Endothelial cell of umbilical vein (primary cell): ENCODE data around the gene DDX54. TPM values are rescaled to one million over a fixed set of nuclear protein-coding genes. Genes with fewer than 3 reads are reported as not detected.
A peak's percentile ranks its signal among the peaks of the same experiment; 100 is the strongest.

Experiments
- BruUV-seq: library from RNA; stranded (reverse); fragments of 400-500 nt; replicated peaks from 2 replicates; lab custom pipeline; 2021; lab: Mats Ljungman, UMichigan
- CTCF ChIA-PET: fragments of 300-600, 350-600 bp; sonication (Branson Sonifier 250); formaldehyde crosslinking; loops from one replicate; lab custom pipeline; 2021; ENCODE audit warnings: antibody characterized with exemption, inconsistent platforms; lab: Charles Lee
- POLR2A ChIA-PET: fragments of 300-600, 350-600 bp; sonication (Branson Sonifier 250); formaldehyde crosslinking; loops from one replicate; lab custom pipeline; 2021; ENCODE audit warnings: antibody characterized with exemption, inconsistent platforms; lab: Charles Lee
- DNase-seq: peaks from one replicate; pipeline ENCODE4 v3.0.0-alpha.2; 2011; ENCODE audit warnings: low read depth, low spot score
- FAIRE-seq: peaks from 2 replicates; lab custom pipeline; 2011; peaks lifted over from hg19 to GRCh38; lab: Jason Lieb, UNC
- H2AFZ ChIP-seq: 2 replicates; pipeline ENCODE4 v1.6.0; 2012; ENCODE audit warnings: low read depth, low read length, control low read depth, inconsistent platforms
- H3K27ac ChIP-seq: 2 replicates; pipeline ENCODE4 v1.5.1; 2011; ENCODE audit warnings: low read depth, mild to moderate bottlenecking, control low read depth, low read length, moderate library complexity; ENCODE audit not compliant: insufficient read depth
- H3K27me3 ChIP-seq, 2 experiments: 2 replicates each; pipeline versions ENCODE4 v1.6.0 to v1.6.1; 2011; ENCODE audit warnings: low read length in 2 of 2, mixed read lengths in 1 of 2; ENCODE audit not compliant: control insufficient read depth in 2 of 2, insufficient read depth in 2 of 2
- H3K36me3 ChIP-seq, 2 experiments: 2 replicates in 1 of 2; 3 replicates in 1 of 2; pipeline ENCODE4 v1.5.1; 2011; ENCODE audit warnings: low read length in 2 of 2, mild to moderate bottlenecking in 1 of 2, moderate library complexity in 1 of 2; ENCODE audit not compliant: control insufficient read depth in 2 of 2, insufficient read depth in 2 of 2; ENCODE audit errors: extremely low read depth in 1 of 2
- H3K4me1 ChIP-seq: 3 replicates; pipeline ENCODE4 v1.5.1; 2011; ENCODE audit warnings: mild to moderate bottlenecking, low read length; ENCODE audit not compliant: control insufficient read depth, insufficient read depth; ENCODE audit errors: extremely low read depth
- H3K4me2 ChIP-seq: 2 replicates; pipeline ENCODE4 v1.6.1; 2011; ENCODE audit warnings: low read length, control low read depth, mixed read lengths; ENCODE audit not compliant: insufficient read depth
- H3K4me3 ChIP-seq, 3 experiments: fragments of 200-600 bp in 1 of 3; sonication (generic), shearing (Covaris generic) in 1 of 3; replicated peaks in 1 of 3; 2 replicates each; pipeline ENCODE4 v1.5.1; 2011 to 2016; ENCODE audit warnings: control low read depth in 3 of 3, low read length in 3 of 3, mild to moderate bottlenecking in 2 of 3, inconsistent platforms in 1 of 3, low read depth in 1 of 3, moderate library complexity in 1 of 3; ENCODE audit not compliant: insufficient read depth in 1 of 3
- H3K79me2 ChIP-seq: 2 replicates; pipeline ENCODE4 v1.6.0; 2012; ENCODE audit warnings: low read length, inconsistent platforms; ENCODE audit not compliant: control insufficient read depth, insufficient read depth
- H3K9ac ChIP-seq: replicated peaks from 2 replicates; pipeline ENCODE3; 2011; ENCODE audit warnings: low read length, control low read depth; ENCODE audit not compliant: insufficient read depth; ENCODE audit errors: extremely low read depth
- H3K9me1 ChIP-seq: replicated peaks from 3 replicates; pipeline ENCODE4 v1.6.0; 2011; ENCODE audit warnings: mild to moderate bottlenecking, low read length; ENCODE audit not compliant: control insufficient read depth, insufficient read depth; ENCODE audit errors: extremely low read depth
- H3K9me3 ChIP-seq: replicated peaks from 2 replicates; pipeline ENCODE4 v1.5.1; 2012; ENCODE audit warnings: low read length, inconsistent platforms; ENCODE audit not compliant: control insufficient read depth, insufficient read depth
- H4K20me1 ChIP-seq: replicated peaks from 2 replicates; pipeline ENCODE3; 2011; ENCODE audit warnings: mild to moderate bottlenecking, low read length; ENCODE audit not compliant: control insufficient read depth, insufficient read depth; ENCODE audit errors: extremely low read depth
- EZH2 ChIP-seq: IDR thresholded peaks from 2 replicates; pipeline ENCODE4 v1.6.1; 2012; ENCODE audit warnings: borderline replicate concordance, low read depth, mild to moderate bottlenecking, moderate library complexity, low read length, inconsistent platforms; ENCODE audit not compliant: severe bottlenecking
- FOS ChIP-seq: IDR thresholded peaks from 2 replicates; pipeline ENCODE4 v1.6.1; 2011; ENCODE audit warnings: mild to moderate bottlenecking, low read length, moderate library complexity, borderline replicate concordance; ENCODE audit not compliant: insufficient read depth
- GATA2 ChIP-seq: IDR thresholded peaks from 2 replicates; pipeline ENCODE4 v1.7.0; 2011; ENCODE audit warnings: low read depth, mild to moderate bottlenecking, moderate library complexity, mixed read lengths, low read length; ENCODE audit not compliant: insufficient read length, insufficient read depth
- JUN ChIP-seq: IDR thresholded peaks from 2 replicates; pipeline ENCODE4 v1.6.1; 2011; ENCODE audit warnings: borderline replicate concordance, low read depth; ENCODE audit not compliant: insufficient read length, insufficient read depth
- MYC ChIP-seq: IDR thresholded peaks from one replicate; pipeline ENCODE4 v1.6.1; 2011; ENCODE audit warnings: mild to moderate bottlenecking, low read depth, low read length
- POLR2A ChIP-seq: IDR thresholded peaks from 2 replicates; pipeline ENCODE4 v1.6.1; 2012; ENCODE audit warnings: low read depth, mild to moderate bottlenecking, control low read depth, low read length
- POLR2AphosphoS5 ChIP-seq: IDR thresholded peaks from 2 replicates; pipeline ENCODE4 v1.6.1; 2012; ENCODE audit warnings: low read depth, mild to moderate bottlenecking, control low read depth, low read length, moderate library complexity; ENCODE audit not compliant: insufficient read depth
- dilution Hi-C: fragments of 300-500 bp; cut with MboI; formaldehyde crosslinking; loops from one replicate; pipeline ENCODE4 v1.15.0; 2019; ENCODE audit warnings: low sequenced_read_pairs; ENCODE audit not compliant: extremely low pct_ligation_motif_present
- intact Hi-C: fragments of 100-400 bp; cut with micrococcal nuclease; formaldehyde crosslinking; loops from one replicate; pipeline ENCODE4 v1.10.0; 2022
- polyA plus RNA-seq, 4 experiments: library from polyadenylated mRNA; depleted of rRNA in 3 of 4; stranded (reverse) in 3 of 4; unstranded in 1 of 4; fragments of >200 nt; gene quantifications; 2 replicates each; pipeline versions ENCODE4 v1.2.1 to v1.2.3, GENCODE V29; 2011 to 2012; ENCODE audit warnings: missing spikeins in 1 of 4
- total RNA-seq: library from RNA; stranded (reverse); gene quantifications from 2 replicates; pipeline ENCODE4 v1.2.3, GENCODE V29; 2021
- TF ChIP-seq, protein P1 (sequence below), 2 donors: IDR thresholded peaks; 1 replicate in 1 of 2; 2 replicates in 1 of 2; pipeline ENCODE4 v1.5.1; 2011; ENCODE audit warnings: low read length in 2 of 2, mild to moderate bottlenecking in 2 of 2, moderate library complexity in 2 of 2, control low read depth in 1 of 2, inconsistent platforms in 1 of 2, low read depth in 1 of 2; ENCODE audit not compliant: insufficient read depth in 1 of 2; ENCODE audit errors: extremely low read depth in 1 of 2
- TF ChIP-seq, protein P2 (sequence below): IDR thresholded peaks from 2 replicates; pipeline ENCODE4 v1.6.1; 2011; ENCODE audit not compliant: insufficient read depth, insufficient read length

Gene DDX54
- total and polyA plus RNA-seq, 2 donors (not counting 3 experiments of a cell fraction or from before 2014, with no cell fraction given) = 54.1 to 90.0 TPM

DNA sequence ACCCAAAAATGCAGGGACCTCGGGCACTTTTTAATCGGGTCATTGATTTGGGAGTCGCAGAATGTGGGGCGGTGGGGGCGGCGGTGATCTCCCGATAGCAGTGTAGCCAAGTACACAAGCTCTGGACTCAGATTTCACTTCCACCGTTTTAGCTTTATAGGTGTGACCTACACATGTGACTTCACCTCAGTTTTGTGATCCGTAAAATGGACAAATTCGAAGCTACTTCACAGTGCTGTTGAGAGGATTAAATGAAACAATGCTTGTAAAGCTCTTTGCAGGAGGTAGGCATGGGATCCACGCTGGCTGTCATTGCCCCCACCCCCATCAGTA lies 721 bp upstream of the DDX54 start:
- H3K9ac ChIP-seq = peak overlapping the region; percentile 91
- peak overlapping the region; percentile 67 for H3K27ac ChIP-seq
- TF ChIP-seq FOS = no peak
- TF ChIP-seq, protein P1, sequence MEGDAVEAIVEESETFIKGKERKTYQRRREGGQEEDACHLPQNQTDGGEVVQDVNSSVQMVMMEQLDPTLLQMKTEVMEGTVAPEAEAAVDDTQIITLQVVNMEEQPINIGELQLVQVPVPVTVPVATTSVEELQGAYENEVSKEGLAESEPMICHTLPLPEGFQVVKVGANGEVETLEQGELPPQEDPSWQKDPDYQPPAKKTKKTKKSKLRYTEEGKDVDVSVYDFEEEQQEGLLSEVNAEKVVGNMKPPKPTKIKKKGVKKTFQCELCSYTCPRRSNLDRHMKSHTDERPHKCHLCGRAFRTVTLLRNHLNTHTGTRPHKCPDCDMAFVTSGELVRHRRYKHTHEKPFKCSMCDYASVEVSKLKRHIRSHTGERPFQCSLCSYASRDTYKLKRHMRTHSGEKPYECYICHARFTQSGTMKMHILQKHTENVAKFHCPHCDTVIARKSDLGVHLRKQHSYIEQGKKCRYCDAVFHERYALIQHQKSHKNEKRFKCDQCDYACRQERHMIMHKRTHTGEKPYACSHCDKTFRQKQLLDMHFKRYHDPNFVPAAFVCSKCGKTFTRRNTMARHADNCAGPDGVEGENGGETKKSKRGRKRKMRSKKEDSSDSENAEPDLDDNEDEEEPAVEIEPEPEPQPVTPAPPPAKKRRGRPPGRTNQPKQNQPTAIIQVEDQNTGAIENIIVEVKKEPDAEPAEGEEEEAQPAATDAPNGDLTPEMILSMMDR (IDR thresholded peaks at IDR 0.05; ENCODE audit: extremely low read depth in 1 of 2, insufficient read depth in 1 of 2, low read depth in 1 of 2, low read length in 2 of 2) = no peak
- no peak for TF ChIP-seq MYC
- no peak for TF ChIP-seq POLR2A
- no peak for TF ChIP-seq JUN
- TF ChIP-seq POLR2AphosphoS5 = no peak
- TF ChIP-seq, protein P2, sequence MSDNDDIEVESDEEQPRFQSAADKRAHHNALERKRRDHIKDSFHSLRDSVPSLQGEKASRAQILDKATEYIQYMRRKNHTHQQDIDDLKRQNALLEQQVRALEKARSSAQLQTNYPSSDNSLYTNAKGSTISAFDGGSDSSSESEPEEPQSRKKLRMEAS = no peak
- TF ChIP-seq GATA2 = no peak
- TF ChIP-seq EZH2 = no peak
- CTCF ChIA-PET = interaction anchor here (1.1 to 3.0 kb wide), 3 partner anchors 11 to 239 kb away, joined by 6 to 21 read pairs (median 7); no protein-coding TSS in a partner anchor
- dilution Hi-C loops = no loop called here
- peak overlapping the region; percentile 59 for H2AFZ ChIP-seq
- no peaks in the 10 kb centered on the region for H3K9me3 ChIP-seq
- no TSS peak for BruUV-seq
- peaks cover 43% of the 10 kb centered on the region for H3K79me2 ChIP-seq
- H3K27me3 ChIP-seq = no peaks in the 10 kb centered on the region
- H3K9me1 ChIP-seq = no peaks in the 10 kb centered on the region
- DNase-seq (no peak), FAIRE-seq (no peak)
- peak overlapping the region; percentile 91 for H3K4me2 ChIP-seq
- no peaks in the 10 kb centered on the region for H4K20me1 ChIP-seq
- peaks cover 12% of the 10 kb centered on the region for H3K4me1 ChIP-seq
- peak overlapping the region; percentile 45 to 79 (median 76) for H3K4me3 ChIP-seq
- intact Hi-C loops = no loop called here
- POLR2A ChIA-PET = interaction anchor here (0.6 kb wide), 1 partner anchor 286 kb away, joined by 3 read pairs; no protein-coding TSS in a partner anchor
- H3K36me3 ChIP-seq = peaks cover 0 to 3% of the 10 kb centered on the region in 2 experiments
